OCI-LY7 (cell line): ENCODE results near the gene CIB2. TPM values are rescaled to one million over a fixed set of nuclear protein-coding genes. Genes with fewer than 3 reads are reported as not detected.

Experiments used
- BruUV-seq: library from RNA; stranded (reverse); fragments of 400-500 nt; replicated peaks from 2 replicates; lab custom pipeline; 2021; lab: Mats Ljungman, UMichigan
- CTCF ChIA-PET: fragments of 300-600 bp; sonication (Branson Sonifier 250); formaldehyde crosslinking; loops from one replicate; lab custom pipeline; 2022; ENCODE audit warnings: antibody characterized with exemption; ENCODE audit not compliant: unreplicated experiment; lab: Charles Lee
- POLR2A ChIA-PET: fragments of 300-600 bp; sonication (Branson Sonifier 250); formaldehyde crosslinking; loops from one replicate; lab custom pipeline; 2022; ENCODE audit warnings: antibody characterized with exemption; lab: Charles Lee
- DNase-seq: peaks from one replicate; pipeline ENCODE4 v3.0.0-alpha.2; 2015; ENCODE audit warnings: low spot score
- H2AFZ ChIP-seq: fragments of 200-600 bp; sonication (generic), shearing (Covaris generic); 2 replicates; pipeline ENCODE4 v1.6.1; 2014; ENCODE audit warnings: mild to moderate bottlenecking, antibody characterized with exemption, low read length, moderate library complexity
- H3K27ac ChIP-seq: fragments of 200-600 bp; sonication (generic); 2 replicates; pipeline ENCODE4 v1.5.1; 2014; ENCODE audit warnings: mixed run types, low read depth, mild to moderate bottlenecking, moderate library complexity, low read length, inconsistent platforms; ENCODE audit not compliant: poor library complexity, severe bottlenecking
- H3K36me3 ChIP-seq: fragments of 200-600 bp; sonication (generic); 2 replicates; pipeline ENCODE4 v1.6.1; 2014; ENCODE audit warnings: mild to moderate bottlenecking, antibody characterized with exemption, low read length, moderate library complexity, mixed read lengths; ENCODE audit not compliant: insufficient read depth
- H3K4me1 ChIP-seq: fragments of 200-600 bp; sonication (generic); 2 replicates; pipeline ENCODE4 v1.5.1; 2014; ENCODE audit warnings: mild to moderate bottlenecking, low read length; ENCODE audit not compliant: insufficient read depth, poor library complexity, severe bottlenecking
- H3K4me2 ChIP-seq: fragments of 200-600 bp; sonication (generic); 2 replicates; pipeline ENCODE4 v1.6.1; 2014; ENCODE audit warnings: mild to moderate bottlenecking, low read length
- H3K4me3 ChIP-seq: fragments of 200-600 bp; sonication (generic); 2 replicates; pipeline ENCODE4 v1.5.1; 2014; ENCODE audit warnings: mild to moderate bottlenecking, low read depth, low read length; ENCODE audit not compliant: poor library complexity, severe bottlenecking
- H3K79me2 ChIP-seq: fragments of 200-600 bp; sonication (generic); 2 replicates; pipeline ENCODE4 v1.6.1; 2016; ENCODE audit warnings: low read depth, mild to moderate bottlenecking, low read length, moderate library complexity, mixed read lengths; ENCODE audit not compliant: insufficient read depth
- H3K9me2 ChIP-seq: fragments of 200-600 bp; sonication (generic); 2 replicates; pipeline ENCODE4 v1.6.1; 2016; ENCODE audit warnings: mild to moderate bottlenecking, low read length, mixed read lengths; ENCODE audit not compliant: insufficient read depth
- H3K9me3 ChIP-seq: fragments of 200-600 bp; sonication (generic); 2 replicates; pipeline ENCODE4 v1.6.1; 2014; ENCODE audit warnings: mild to moderate bottlenecking, mixed run types, low read length, mixed read lengths
- H4K20me1 ChIP-seq: fragments of 200-600 bp; sonication (generic); 2 replicates; pipeline ENCODE4 v1.6.1; 2014; ENCODE audit warnings: mild to moderate bottlenecking, antibody characterized with exemption, low read length, moderate library complexity, mixed read lengths; ENCODE audit not compliant: insufficient read depth
- CTCF ChIP-seq: fragments of 200-600 bp; sonication (generic); conservative IDR thresholded peaks from 2 replicates; pipeline ENCODE4 v1.5.1; 2014; ENCODE audit warnings: mild to moderate bottlenecking, antibody characterized with exemption, low read length, moderate library complexity, mixed read lengths
- EZH2phosphoT487 ChIP-seq: fragments of 200-600 bp; sonication (generic); IDR thresholded peaks from 2 replicates; pipeline ENCODE4 v1.6.1; 2018; ENCODE audit warnings: low read depth, borderline replicate concordance, mild to moderate bottlenecking, mixed run types, antibody characterized with exemption, low read length, moderate library complexity, mixed read lengths
- intact Hi-C: fragments of 100-400 bp; cut with micrococcal nuclease; formaldehyde crosslinking; loops from one replicate; pipeline ENCODE4 v1.10.0; 2022; ENCODE audit not compliant: unreplicated experiment
- total RNA-seq, 2 experiments: library from RNA; depleted of rRNA in 1 of 2; stranded (reverse); fragments of >200 nt in 1 of 2; shearing (Covaris generic) in 1 of 2; gene quantifications; 2 replicates each; pipeline ENCODE4 v1.2.3, GENCODE V29; 2014 to 2022

Gene CIB2
- total RNA-seq, 2 experiments from 2014 or later = 0.36 to 5.0 TPM

GRCh38 chr15:78064544-78064943 lies 66.7 kb downstream of the CIB2 start:
- Histone ChIP-seq H3K79me2 (peaks cover 100% of the 10 kb centered on the region), H2AFZ (no peak overlapping the region), H3K9me3 (no peaks in the 10 kb centered on the region), H3K4me2 (0 out of 2 replicates have a peak overlapping the region, but pooled peaks have one; percentile 85), H3K36me3 (peaks cover 11% of the 10 kb centered on the region; the same call in 1 of the 2 replicates), H3K4me1 (peaks cover 91% of the 10 kb centered on the region), H3K9me2 (no peaks in the 10 kb centered on the region), H3K27ac (no peak overlapping the region), H3K4me3 (no peak overlapping the region), H4K20me1 (no peaks in the 10 kb centered on the region)
- no peak for DNase-seq
- TF ChIP-seq EZH2phosphoT487 = no peak
- ChIA-PET POLR2A (no interaction called here), CTCF (no interaction called here)
- intact Hi-C loops = no loop called here
- BruUV-seq = no TSS peak

- Histone ChIP-seq H3K79me2 (peaks cover 100% of the 10 kb centered on the region), H3K27ac (no peak overlapping the region), H3K4me2 (no peak overlapping the region), H3K36me3 (peaks cover 11% of the 10 kb centered on the region; the same call in 1 of the 2 replicates), H3K9me2 (no peaks in the 10 kb centered on the region), H3K9me3 (no peaks in the 10 kb centered on the region), H3K4me3 (no peak overlapping the region), H4K20me1 (no peaks in the 10 kb centered on the region), H3K4me1 (peaks cover 91% of the 10 kb centered on the region), H2AFZ (no peak overlapping the region)
- POLR2A ChIA-PET = interaction anchor here (2.4 kb wide), 1 partner anchor 12 kb away, joined by 15 read pairs; no protein-coding TSS in a partner anchor
- no peak for DNase-seq
- CTCF ChIA-PET = no interaction called here
- TF ChIP-seq EZH2phosphoT487 = no peak
- TF ChIP-seq CTCF = no peak
- no TSS peak for BruUV-seq
- intact Hi-C loops = no loop called here
These were observed 67.3 kb downstream of the CIB2 start for GRCh38 chr15:78063970-78064385.

GRCh38 chr15:78063217-78063616 lies 68.0 kb downstream of the CIB2 start:
- DNase-seq = no peak
- no peak overlapping the region for H3K27ac ChIP-seq
- H3K79me2 ChIP-seq = peaks cover 100% of the 10 kb centered on the region
- no peaks in the 10 kb centered on the region for H3K9me2 ChIP-seq
- TF ChIP-seq EZH2phosphoT487 (no peak), CTCF (no peak)
- peaks cover 11% of the 10 kb centered on the region; the same call in 1 of the 2 replicates for H3K36me3 ChIP-seq
- H2AFZ ChIP-seq = no peak overlapping the region
- POLR2A ChIA-PET = interaction anchor here (0.7 to 2.4 kb wide), 4 partner anchors 9 to 28 kb away, joined by 3 to 15 read pairs (median 5); no protein-coding TSS in a partner anchor
- peak overlapping the region; percentile 77 for H3K4me2 ChIP-seq
- H3K4me1 ChIP-seq = peaks cover 91% of the 10 kb centered on the region
- BruUV-seq = no TSS peak
- intact Hi-C loops = no loop called here
- H3K4me3 ChIP-seq = no peak overlapping the region
- H3K9me3 ChIP-seq = no peaks in the 10 kb centered on the region
- CTCF ChIA-PET = no interaction called here
- no peaks in the 10 kb centered on the region for H4K20me1 ChIP-seq
